Measurements from ENCODE around the gene MSRB2.
A peak's percentile ranks its signal among the peaks of the same experiment; 100 is the strongest.
"Not testable (repeated sequence)": the region's sequence is repeated elsewhere in the genome, so short reads cannot be mapped to it uniquely, and the experiment has no call there.

The MSRB2 gene

DNA sequence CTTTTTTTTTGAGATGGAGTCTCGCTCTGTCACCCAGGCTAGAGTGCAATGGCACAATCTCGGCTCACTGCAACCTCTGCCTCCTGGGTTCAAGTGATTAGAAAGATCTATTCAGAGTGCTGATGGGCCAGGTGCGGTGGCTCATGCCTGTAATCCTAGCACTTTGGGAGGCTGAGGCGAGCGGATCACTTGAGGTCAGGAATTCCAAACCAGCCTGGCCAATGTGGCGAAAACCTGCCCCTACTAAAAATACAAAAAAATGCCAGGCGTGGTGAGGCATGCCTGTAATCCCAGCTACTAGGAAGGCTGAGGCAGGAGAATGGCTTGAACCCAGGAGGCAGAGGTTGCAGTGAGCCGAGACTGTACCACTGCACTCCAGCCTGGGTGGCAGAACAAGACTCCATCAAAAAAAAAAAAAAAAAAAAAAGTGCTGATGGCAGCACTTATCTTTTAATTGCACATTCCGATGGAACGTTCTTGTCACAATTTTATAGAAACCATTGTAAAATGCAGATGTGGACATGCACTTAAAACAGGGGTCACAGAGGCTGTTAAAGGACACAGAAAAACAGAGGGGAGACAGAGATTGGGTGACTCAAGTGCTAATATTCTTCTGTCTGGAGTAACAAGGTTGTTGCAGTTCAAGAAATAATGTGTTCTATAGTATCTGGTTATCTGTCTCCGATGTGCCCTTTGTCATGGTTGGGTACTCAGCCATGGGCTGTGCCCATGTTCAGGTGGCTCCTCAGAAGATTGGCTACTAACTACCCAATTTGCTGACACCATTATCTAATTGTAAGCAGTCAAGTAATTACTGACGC lies 25.1 kb upstream of the MSRB2 start:
- DNase-seq, result not testable (repeated sequence)

DNA sequence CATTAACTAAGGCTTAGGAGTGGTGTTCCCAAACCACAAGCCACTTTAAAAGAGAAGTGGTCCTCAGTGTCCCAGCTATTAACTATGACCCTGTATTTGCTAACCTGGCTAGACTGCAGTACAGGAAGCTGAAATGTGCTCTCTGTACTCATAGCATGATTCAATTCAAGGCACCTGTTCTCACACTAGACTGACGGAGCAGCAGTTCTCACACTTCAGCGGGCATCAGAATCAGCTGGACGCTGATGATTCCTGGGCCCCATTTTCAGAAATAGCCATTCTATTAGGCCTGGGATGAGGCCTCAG lies 24.5 kb upstream of the MSRB2 start:
- peak; percentile 61 for DNase-seq

- DNase-seq, result not testable (repeated sequence)
These were observed 22.8 kb upstream of the MSRB2 start for GRCh38 chr10:23072593-23072992.

DNA sequence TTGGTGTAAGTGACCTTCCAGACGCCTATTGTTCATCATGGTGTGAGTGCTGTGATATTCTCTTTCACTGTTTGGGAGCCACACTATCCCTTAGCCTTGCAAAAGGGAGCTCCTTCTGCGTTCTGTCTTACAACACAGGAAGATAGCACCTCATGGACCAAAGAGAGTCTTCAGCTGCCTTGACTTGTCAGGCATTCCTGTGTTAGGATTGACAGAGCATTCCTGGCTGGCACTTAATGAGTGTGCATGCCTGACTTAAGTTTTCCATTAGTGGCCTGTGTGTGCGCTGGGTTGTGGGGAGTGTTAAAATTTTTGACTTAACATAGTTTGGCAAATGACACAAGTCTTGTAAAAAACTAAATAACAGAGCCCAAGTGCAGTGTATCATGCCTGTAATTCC lies 21.9 kb upstream of the MSRB2 start:
- DNase-seq, result no peak

DNA sequence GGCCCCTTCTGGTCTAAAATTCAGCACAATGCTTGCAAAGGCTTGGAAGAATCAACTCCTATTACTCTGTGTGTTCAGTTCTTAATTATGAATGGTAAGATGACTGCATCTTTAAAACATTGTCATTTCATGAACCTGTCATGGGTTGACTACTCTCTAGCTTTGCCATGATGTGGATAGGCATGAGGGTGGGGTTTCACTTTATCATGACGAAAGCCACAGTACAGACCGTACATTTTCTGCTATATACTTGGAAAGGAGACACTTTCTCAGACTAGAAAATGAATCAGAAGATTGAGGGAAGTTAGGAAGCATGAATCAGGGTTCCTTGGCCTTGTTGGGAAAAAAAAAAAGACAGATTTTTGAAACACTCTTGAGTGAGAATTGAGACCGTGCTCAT lies 19.7 kb upstream of the MSRB2 start:
- no peak for DNase-seq

DNA sequence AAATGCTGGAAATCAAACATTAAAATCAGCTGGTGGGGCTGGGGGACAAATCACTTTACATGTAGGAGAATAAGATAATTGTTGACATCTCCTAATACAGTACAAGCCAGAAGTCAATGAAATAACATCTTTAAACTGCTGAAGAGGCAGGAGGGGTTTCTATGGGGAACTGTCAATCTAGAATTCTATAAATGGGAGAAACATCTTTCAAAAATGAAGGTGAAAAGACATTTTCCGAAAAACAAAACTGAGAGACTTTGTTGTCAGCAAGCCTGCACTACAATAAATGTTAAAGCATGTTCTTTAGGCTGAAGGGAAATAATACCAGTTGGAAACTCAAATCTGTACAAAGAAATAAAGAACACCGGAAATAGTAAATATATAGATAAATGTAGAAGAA lies 17.3 kb upstream of the MSRB2 start:
- no peak for DNase-seq

DNA sequence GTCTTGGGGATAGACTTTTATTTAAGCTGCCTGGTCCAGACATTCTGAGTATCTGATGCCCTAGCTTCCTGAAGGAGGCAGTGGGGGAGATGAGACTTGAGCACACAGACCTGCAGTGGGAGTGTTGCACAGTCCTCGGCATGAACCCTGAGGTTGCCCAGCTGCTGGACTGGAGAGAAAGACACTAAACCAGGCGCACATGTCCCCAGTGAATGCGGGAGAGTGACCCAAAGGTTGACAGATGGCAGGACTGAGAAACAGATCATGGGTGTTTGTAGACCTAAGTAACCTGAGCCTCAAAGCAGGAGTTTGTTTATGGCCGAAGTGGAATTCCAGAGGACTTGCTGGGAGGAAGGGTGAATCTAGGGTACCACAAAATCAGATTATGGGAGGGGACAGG lies 15.7 kb upstream of the MSRB2 start:
- DNase-seq, result no peak

DNA sequence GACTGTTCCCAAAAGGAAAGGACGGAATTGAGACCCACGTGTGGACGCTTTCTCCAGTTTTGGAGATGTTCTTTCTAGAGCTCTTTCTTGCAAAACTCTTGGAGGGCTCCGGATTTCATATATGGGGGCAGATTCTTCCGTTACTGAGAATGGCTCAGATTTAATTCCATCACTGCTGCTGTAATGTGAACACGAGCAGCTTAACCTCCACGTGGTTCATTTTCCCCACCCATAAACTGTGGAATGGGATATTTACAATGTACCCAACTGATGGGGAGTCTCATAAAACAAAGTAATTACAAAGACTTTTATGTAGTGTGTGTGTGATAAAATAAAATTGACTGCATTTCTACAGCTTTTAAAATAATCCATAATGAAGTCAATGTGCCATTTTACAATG lies 15.1 kb upstream of the MSRB2 start:
- no peak for DNase-seq

DNA sequence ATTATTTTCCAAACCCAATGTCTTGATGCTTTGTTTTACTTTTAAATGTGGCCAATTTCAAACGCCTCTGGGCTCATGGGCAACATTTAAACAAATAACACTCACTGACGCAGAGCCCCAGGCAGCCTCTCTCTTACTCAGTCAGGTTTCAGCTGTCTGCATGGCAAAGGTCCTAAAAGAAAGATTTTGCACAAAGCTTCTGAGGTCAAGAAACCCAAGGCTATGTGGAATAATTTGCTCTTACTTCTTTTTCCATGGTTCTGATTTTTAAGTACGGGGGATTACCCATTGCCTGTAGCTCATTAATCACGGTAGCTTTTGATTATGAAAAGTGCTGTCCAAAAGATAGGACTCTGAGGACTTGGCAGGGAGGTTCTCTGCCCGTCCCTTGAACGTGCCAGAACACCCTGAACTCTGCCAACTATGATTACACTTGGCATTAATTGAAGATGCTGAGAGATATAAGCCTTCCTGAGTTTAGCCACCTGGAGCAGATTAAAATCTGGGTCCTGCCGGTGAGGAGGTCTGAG lies 14.1 kb upstream of the MSRB2 start:
- DNase-seq, result no peak

DNA sequence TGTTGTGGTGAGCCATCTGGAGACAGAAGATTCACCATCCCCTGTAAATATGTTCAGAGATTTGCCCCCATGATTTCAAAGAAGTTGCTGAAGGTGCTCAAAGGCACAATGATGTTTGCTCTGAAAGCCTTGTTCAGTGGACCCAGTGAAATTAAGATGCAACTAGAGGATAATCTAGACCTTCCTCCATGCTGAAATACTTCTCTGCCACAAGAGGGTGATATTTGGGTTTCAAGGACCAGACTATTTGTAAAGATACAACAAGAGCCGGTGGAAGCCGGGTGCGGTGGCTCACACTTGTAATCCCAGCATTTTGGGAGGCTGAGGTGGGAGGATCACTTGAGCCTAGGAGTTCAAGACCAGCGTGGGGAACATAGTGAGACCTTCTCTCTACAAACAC lies 13.5 kb upstream of the MSRB2 start:
- DNase-seq, result no peak

- no peak for DNase-seq
These were observed 6.8 kb upstream of the MSRB2 start for GRCh38 chr10:23088609-23089008.

GRCh38 chr10:23094786-23095403 lies 484 bp upstream of the MSRB2 start:
- peak; percentile 48 for DNase-seq

- no peak for DNase-seq
These were observed 805 bp downstream of the MSRB2 start for GRCh38 chr10:23095966-23096801.

GRCh38 chr10:23096802-23097549 lies 1.6 kb downstream of the MSRB2 start:
- DNase-seq, result no peak

GRCh38 chr10:23099079-23099478 lies 3.7 kb downstream of the MSRB2 start:
- no peak for DNase-seq

- DNase-seq, result no peak
These were observed 4.4 kb downstream of the MSRB2 start for GRCh38 chr10:23099816-23100215.

GRCh38 chr10:23100331-23101030 lies 5.1 kb downstream of the MSRB2 start:
- no peak for DNase-seq

DNA sequence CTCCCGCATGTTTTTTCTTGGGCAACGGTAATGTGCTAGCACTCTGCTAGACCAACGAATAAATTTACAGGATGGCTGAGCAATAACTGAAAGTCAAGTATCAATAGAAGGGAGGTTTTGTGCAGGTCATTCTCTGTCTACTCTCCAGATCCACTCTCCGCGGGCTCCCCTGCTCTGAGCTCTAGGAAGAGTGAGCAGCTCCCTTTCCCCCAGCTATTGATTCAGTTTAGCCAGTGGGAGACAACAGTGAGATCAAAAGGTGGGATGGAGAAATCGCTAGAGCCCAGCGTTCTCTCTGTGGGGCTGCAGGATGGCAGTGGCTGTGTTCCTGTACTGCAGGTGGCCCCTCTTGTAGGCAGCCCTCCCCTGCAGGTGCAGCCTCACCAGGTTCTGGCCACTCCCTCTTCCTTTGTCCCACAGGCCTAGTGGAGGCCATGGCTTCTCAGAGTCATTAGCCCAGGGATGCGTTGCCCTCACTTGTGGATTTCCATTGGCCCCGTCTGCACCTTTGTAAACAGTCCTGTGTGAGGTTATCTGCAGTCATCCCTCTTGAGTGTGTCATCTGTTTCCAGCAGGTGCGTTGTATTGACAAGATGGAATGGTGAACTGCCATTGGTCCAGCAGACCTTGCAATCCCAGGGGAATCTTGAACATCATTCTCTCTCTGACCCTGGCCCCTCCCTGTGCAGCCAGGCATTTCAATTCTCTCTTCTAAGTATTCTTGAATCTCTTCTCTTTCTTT lies 11.1 kb downstream of the MSRB2 start:
- peak; percentile 94 for DNase-seq

- no peak for DNase-seq
These were observed 15.5 kb downstream of the MSRB2 start for GRCh38 chr10:23110722-23111516.

GRCh38 chr10:23111517-23112286 lies 16.3 kb downstream of the MSRB2 start:
- DNase-seq, result no peak
